Measurements from ENCODE around the gene FLNB. TPM values are rescaled to one million over a fixed set of nuclear protein-coding genes. Genes with fewer than 3 reads are reported as not detected.
A peak's percentile ranks its signal among the peaks of the same experiment; 100 is the strongest.

Gene FLNB
- polyA plus RNA-seq, 1 of the 3 experiments (the other 2 are of a cell fraction) = 127 TPM

- Histone ChIP-seq H4K20me1 (ENCODE audit: insufficient read depth) (peaks cover 40% of the 10 kb centered on the region), H3K79me2 (ENCODE audit: insufficient read depth) (peaks cover 73% of the 10 kb centered on the region), H3K9me3 (no peaks in the 10 kb centered on the region), H3K27ac (ENCODE audit: low read depth in 2 of 2, low read length in 1 of 2) (peak overlapping the region; percentile 11 to 35; a peak in 3 of 4 replicates), H3K4me2 (peak overlapping the region; percentile 96), H2AFZ (ENCODE audit: low read depth) (no peak overlapping the region), H3K4me3 (ENCODE audit: low read depth in 2 of 2, low read length in 1 of 2) (peak overlapping the region; percentile 86 to 100; a peak in 3 of 4 replicates), H3F3A (replicated peaks; ENCODE audit: insufficient read depth) (peaks cover 22% of the 10 kb centered on the region), H3K4me1 (ENCODE audit: control insufficient read depth in 1 of 2, insufficient read depth in 2 of 2, low read depth in 1 of 2, low read length in 1 of 2) (peaks cover 20 to 52% of the 10 kb centered on the region in 2 experiments), H3K36me3 (replicated peaks in 1 of 2; ENCODE audit: control insufficient read depth in 1 of 2, insufficient read depth in 2 of 2, low read length in 1 of 2) (peaks cover 0 to 1% of the 10 kb centered on the region in 2 experiments), H3K27me3 (ENCODE audit: insufficient read depth) (no peaks in the 10 kb centered on the region), H3K9me2 (no peaks in the 10 kb centered on the region), H3K9ac (peak overlapping the region; percentile 47; the same call in 1 of the 2 replicates)
- TF ChIP-seq, protein P1, sequence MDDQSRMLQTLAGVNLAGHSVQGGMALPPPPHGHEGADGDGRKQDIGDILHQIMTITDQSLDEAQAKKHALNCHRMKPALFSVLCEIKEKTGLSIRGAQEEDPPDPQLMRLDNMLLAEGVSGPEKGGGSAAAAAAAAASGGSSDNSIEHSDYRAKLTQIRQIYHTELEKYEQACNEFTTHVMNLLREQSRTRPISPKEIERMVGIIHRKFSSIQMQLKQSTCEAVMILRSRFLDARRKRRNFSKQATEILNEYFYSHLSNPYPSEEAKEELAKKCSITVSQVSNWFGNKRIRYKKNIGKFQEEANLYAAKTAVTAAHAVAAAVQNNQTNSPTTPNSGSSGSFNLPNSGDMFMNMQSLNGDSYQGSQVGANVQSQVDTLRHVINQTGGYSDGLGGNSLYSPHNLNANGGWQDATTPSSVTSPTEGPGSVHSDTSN (IDR thresholded peaks at IDR 0.05) = no peak
- TF ChIP-seq TCF12 (IDR thresholded peaks at IDR 0.05) = no peak
- no peak for TF ChIP-seq MAX (IDR thresholded peaks at IDR 0.05; ENCODE audit: low read depth)
- TF ChIP-seq TEAD4 (IDR thresholded peaks at IDR 0.05; ENCODE audit: borderline replicate concordance, insufficient read depth) = no peak
- TF ChIP-seq SMC3 (IDR thresholded peaks at IDR 0.05; ENCODE audit: low read depth, low read length) = no peak
- TF ChIP-seq, protein P2, sequence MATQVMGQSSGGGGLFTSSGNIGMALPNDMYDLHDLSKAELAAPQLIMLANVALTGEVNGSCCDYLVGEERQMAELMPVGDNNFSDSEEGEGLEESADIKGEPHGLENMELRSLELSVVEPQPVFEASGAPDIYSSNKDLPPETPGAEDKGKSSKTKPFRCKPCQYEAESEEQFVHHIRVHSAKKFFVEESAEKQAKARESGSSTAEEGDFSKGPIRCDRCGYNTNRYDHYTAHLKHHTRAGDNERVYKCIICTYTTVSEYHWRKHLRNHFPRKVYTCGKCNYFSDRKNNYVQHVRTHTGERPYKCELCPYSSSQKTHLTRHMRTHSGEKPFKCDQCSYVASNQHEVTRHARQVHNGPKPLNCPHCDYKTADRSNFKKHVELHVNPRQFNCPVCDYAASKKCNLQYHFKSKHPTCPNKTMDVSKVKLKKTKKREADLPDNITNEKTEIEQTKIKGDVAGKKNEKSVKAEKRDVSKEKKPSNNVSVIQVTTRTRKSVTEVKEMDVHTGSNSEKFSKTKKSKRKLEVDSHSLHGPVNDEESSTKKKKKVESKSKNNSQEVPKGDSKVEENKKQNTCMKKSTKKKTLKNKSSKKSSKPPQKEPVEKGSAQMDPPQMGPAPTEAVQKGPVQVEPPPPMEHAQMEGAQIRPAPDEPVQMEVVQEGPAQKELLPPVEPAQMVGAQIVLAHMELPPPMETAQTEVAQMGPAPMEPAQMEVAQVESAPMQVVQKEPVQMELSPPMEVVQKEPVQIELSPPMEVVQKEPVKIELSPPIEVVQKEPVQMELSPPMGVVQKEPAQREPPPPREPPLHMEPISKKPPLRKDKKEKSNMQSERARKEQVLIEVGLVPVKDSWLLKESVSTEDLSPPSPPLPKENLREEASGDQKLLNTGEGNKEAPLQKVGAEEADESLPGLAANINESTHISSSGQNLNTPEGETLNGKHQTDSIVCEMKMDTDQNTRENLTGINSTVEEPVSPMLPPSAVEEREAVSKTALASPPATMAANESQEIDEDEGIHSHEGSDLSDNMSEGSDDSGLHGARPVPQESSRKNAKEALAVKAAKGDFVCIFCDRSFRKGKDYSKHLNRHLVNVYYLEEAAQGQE (IDR thresholded peaks at IDR 0.05; ENCODE audit: low read depth, low read length) = no peak
- no peak for TF ChIP-seq RFX5 (IDR thresholded peaks at IDR 0.05; ENCODE audit: low read length)
- no peak for TF ChIP-seq SIN3A (IDR thresholded peaks at IDR 0.05; ENCODE audit: borderline replicate concordance, low read depth, low read length)
- TF ChIP-seq USF1 (IDR thresholded peaks at IDR 0.05; ENCODE audit: borderline replicate concordance, low read depth) = no peak
- no peak for TF ChIP-seq JUND (IDR thresholded peaks at IDR 0.05)
- no peak for TF ChIP-seq RCOR1 (IDR thresholded peaks at IDR 0.05; ENCODE audit: low read length)
- TF ChIP-seq CHD2 (IDR thresholded peaks at IDR 0.05; ENCODE audit: low read length, partially characterized antibody) = no peak
- TF ChIP-seq NRF1 (IDR thresholded peaks at IDR 0.05; ENCODE audit: low read depth, low read length) = no peak
- WGBS (ENCODE audit: low lambda C conversion rate) = 45% methylated on average over 5 of the region's 5 CpGs
- CTCF ChIA-PET = interaction anchor here (0.9 to 4.0 kb wide), 5 partner anchors 10 to 167 kb away, joined by 3 to 37 read pairs (median 4); no protein-coding TSS in a partner anchor
- POLR2A ChIA-PET = no interaction called here
- peak; percentile 39 for DNase-seq
These were observed 2.3 kb downstream of the FLNB start for GRCh38 chr3:58010562-58010961.

Measured in SK-N-SH (cell line).